ENCODE results near the gene CD99.

GRCh38 chrX:2697741-2698299, 6.7 kb downstream of the CD99 start:
- TF ChIP-seq CTCF (IDR thresholded peaks at IDR 0.05) (no peak), POLR2A (IDR thresholded peaks at IDR 0.05) (no peak)
